ENCODE results near the gene MZT2B. TPM values are rescaled to one million over a fixed set of nuclear protein-coding genes. Genes with fewer than 3 reads are reported as not detected.

Gene MZT2B
- total and polyA plus RNA-seq, 2 of the 13 experiments (the other 11 are each of a cell fraction or from before 2014, with no cell fraction given): 253 to 410 TPM

- TF ChIP-seq ZNF224 (CRISPR knock-in tag; IDR thresholded peaks at IDR 0.05) (0 out of 2 replicates have a peak, but pooled peaks have one; percentile 25), RELA (CRISPR knock-in tag; IDR thresholded peaks at IDR 0.05) (no peak), ATF5 (CRISPR knock-in tag; IDR thresholded peaks at IDR 0.05; ENCODE audit: low read depth) (no peak), ZNF484 (CRISPR knock-in tag; IDR thresholded peaks at IDR 0.05; ENCODE audit: borderline replicate concordance, low read depth) (no peak), ZNF512 (CRISPR knock-in tag; IDR thresholded peaks at IDR 0.05) (no peak), FOXP4 (CRISPR knock-in tag; IDR thresholded peaks at IDR 0.05) (no peak), ZNF530 (CRISPR knock-in tag; IDR thresholded peaks at IDR 0.05; ENCODE audit: low read depth) (no peak), HOXA3 (CRISPR knock-in tag; IDR thresholded peaks at IDR 0.05) (0 out of 2 replicates have a peak, but pooled peaks have one; percentile 21), TOE1 (CRISPR knock-in tag; IDR thresholded peaks at IDR 0.05) (no peak), MLXIP (CRISPR knock-in tag; IDR thresholded peaks at IDR 0.05; ENCODE audit: borderline replicate concordance) (no peak), IKZF4 (CRISPR knock-in tag; IDR thresholded peaks at IDR 0.05; ENCODE audit: borderline replicate concordance, low read depth, not compliant biosample characterization) (no peak), TCF7L2 (IDR thresholded peaks at IDR 0.05; ENCODE audit: low read depth, low read length) (no peak), ZSCAN22 (CRISPR knock-in tag; IDR thresholded peaks at IDR 0.05) (no peak), RFX1 (IDR thresholded peaks at IDR 0.05) (peak; percentile 12; the same call in 1 of the 2 replicates), ZBTB14 (CRISPR knock-in tag; IDR thresholded peaks at IDR 0.05) (no peak), RBM22 (optimal IDR thresholded peaks at IDR 0.05; ENCODE audit: low read length) (no peak), ZNF138 (CRISPR knock-in tag; IDR thresholded peaks at IDR 0.05; ENCODE audit: low read depth) (no peak), ATF2 (CRISPR knock-in tag; IDR thresholded peaks at IDR 0.05) (0 out of 2 replicates have a peak, but pooled peaks have one; percentile 18), ZNF776 (CRISPR knock-in tag; IDR thresholded peaks at IDR 0.05) (no peak)
These were observed 1.7 kb downstream of the MZT2B start (continued) for GRCh38 chr2:130183512-130184373.

Measured in HepG2 (cell line).